Loucy (cell line): ENCODE data around the gene CD38.

Source experiments
- CTCF ChIP-seq: fragments of 200-600 bp; sonication (generic); conservative IDR thresholded peaks from 2 replicates; pipeline ENCODE4 v1.5.1; 2014; ENCODE audit warnings: mild to moderate bottlenecking, antibody characterized with exemption, low read length
- EZH2phosphoT487 ChIP-seq: fragments of 200-600 bp; IDR thresholded peaks from 2 replicates; pipeline ENCODE4 v1.6.1; 2018; ENCODE audit warnings: antibody characterized with exemption, mild to moderate bottlenecking, moderate library complexity, borderline replicate concordance

DNA sequence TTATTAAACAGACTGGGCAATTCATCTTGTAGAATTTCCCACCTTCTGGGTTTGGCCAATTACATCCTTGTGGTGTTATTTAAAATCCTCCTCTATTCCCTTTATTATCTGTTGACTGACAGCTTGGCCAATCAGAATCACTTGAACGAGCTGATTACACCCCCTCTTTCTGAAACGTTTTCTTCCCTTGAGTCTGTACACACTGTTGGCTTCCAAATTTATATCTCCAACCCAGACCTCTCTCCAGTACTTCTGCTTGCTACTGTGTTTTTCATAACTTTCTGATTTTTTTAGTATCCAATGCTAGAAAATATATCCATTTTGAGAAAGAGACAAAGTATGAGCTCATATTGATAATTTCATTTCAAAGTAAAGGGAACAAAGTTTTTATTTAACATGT lies 14.8 kb downstream of the CD38 start:
- TF ChIP-seq CTCF (no peak), EZH2phosphoT487 (no peak)
